ENCODE data around the gene PEX16.

The PEX16 gene

DNA sequence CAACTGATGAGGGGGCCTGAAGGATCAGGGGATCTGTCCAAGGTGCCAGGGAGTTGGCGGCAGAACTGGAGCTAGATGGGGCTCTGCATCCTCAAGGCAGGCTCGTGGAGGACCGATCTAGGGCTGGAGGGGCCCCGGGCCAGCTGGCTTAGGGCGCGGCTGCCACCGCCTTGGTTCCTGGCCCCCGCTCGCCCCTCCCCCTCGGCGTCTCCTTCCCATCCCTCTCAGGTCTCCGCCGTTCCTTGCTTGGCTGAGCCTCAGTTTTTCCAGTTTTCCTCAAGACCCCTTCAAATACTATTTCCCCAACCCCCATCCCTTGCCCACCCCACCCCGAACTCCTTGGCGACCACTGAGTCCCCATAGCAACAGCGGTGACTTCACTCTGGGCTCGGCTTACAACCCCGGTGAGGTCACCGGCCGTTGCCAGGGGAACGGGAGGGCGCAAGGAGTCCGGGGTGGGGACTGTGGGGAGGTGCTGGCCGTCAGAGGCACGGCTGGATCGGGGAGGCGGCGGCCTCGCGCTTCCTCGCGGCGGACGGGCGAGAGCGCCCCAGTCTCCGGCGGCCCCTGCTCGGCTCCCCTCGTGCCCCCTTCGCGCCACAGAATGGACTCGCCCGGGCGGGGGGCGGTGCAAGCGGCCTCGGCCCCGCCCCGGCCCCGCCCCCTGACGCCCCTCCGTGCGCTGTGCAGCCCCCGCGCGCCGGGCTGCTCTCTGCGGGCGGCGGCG lies 18.1 kb downstream of the PEX16 start:
- in situ Hi-C loops (cut with MboI; ENCODE audit: low sequenced_read_pairs), result no loop called here

DNA sequence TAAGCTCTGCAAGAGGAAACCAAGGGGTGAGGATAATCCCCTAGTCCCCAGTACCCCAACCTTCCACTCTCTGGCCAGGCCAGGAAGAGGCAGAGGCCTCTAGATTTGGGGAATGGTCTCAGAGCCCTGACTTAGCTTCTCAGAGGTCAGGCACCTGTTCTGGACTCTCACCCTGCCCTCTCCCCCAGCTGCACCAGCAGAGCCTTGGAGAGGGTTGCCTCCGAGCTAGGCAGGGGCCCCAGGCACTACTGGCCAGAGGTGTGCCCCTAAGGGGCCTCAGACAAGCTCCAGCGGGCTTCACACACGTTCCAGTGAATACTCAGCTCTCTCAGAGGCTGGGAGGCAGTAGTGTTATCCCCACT lies 18.6 kb downstream of the PEX16 start:
- in situ Hi-C loops (cut with MboI; ENCODE audit: low sequenced_read_pairs), result no loop called here

DNA sequence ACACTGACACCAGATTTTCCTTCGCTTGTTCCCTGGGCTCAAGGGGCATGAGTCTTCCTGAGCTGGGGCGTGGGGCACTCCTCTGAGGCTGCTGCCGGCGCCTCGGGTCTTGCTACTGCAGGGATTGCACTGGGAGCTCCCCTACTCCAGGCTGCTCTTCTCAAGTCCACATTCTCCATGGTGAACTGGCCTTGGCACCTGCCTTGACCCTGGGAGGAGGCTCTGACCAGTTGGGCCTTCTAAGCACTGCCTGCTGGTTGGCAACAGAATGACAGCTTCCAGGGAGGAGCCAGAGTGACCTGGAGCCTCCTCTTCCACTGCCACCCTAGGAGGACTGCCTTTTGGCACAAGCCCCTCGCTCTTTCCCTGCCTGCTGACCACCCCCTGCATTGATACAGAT lies 20.1 kb downstream of the PEX16 start:
- in situ Hi-C loops (cut with MboI; ENCODE audit: low sequenced_read_pairs), result no loop called here

DNA sequence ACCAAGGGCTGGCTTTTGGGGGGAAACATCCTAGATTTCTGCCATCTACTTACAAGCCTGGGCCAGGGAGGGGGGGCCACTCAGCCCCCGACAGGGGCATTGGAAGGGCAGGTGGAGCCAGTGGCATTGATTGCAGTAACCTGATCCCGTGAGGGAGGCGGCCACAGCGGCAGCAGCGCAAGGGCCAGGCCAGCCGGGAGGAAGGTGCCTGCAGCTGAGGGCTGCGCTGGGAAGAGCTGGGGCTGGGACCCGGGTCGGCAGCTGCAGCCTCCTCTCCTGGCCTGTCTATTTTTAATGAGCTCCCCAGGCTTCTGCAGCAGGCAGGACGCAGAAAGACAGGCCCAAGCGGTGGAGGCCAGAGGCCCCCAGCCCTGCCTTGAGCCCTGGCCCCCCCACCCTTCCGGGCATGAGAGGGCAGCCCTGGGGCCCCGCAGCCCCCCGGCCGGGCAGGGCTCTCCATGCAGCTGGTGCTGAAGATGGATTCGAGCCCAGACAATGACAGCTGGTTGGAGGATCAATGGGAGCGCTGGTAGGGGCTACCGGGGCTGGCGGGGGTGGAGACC lies 21.2 kb downstream of the PEX16 start:
- in situ Hi-C loops (cut with MboI; ENCODE audit: low sequenced_read_pairs), result no loop called here

DNA sequence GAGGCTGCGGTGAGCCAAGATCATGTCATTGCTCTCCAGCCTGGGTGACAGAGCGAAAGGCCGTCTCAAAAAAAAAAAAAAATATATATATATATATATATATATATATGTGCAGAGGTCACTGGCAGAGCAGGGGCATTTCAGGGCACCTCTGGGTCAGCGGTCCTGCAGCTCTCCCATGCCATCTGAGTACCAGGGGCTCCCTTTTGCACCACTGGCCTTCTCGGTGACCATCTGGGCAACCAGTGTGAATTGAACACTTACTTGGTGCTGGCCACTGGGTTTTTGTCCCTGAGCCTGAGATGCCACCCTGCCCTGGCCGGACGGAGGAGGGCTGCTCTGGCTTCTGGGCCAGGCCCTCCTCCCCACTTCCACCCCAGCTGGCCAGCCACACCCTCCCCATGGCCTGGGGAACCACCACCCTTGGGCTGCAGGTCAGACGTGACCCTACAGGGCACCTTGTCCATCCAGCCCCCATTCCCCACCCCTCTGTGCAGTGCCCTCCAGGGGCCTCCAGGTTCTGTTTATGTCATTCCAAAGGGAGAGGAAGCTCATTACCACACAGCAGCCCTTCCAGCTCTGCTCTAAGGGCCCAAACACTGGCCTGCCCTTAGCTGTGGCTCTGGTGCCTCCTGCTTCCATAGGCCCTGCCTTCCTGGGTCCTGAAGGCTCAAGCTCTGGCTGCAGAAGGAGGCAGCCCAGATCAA lies 22.0 kb downstream of the PEX16 start:
- in situ Hi-C loops (cut with MboI; ENCODE audit: low sequenced_read_pairs), result no loop called here

DNA sequence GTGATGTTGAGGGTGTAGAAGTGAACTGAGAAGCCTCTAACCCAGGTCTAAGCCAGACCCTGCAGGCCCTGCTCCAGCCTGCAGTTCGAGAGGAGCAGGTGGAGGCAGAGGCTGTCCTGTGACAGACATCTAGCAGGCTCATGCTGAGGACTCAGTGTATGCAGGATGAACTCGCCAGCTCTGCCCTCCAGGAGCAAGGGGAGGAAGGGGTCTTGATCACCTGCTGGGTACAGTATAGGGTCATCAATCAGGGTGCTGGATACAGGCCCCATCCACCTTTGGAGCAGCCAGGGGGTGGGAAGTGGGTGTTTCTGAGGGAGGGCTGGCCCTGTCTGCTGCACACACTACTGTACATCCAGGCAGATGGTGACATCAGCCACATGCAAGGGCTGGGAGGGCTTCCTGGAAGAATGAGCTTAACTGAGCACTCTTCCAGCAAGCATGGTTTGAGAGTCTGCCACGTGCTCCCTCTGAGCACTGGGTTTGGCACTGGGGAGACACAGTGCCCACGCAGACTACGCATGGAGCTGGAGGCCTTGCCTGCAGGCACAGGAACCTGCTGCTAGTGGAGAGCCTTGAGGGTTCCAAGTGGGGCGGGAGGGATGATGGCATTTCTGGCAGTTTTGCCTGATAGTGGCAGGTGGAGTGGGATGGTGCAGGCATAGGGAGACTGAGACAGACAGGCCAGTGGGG lies 23.0 kb downstream of the PEX16 start:
- in situ Hi-C loops (cut with MboI; ENCODE audit: low sequenced_read_pairs), result no loop called here

DNA sequence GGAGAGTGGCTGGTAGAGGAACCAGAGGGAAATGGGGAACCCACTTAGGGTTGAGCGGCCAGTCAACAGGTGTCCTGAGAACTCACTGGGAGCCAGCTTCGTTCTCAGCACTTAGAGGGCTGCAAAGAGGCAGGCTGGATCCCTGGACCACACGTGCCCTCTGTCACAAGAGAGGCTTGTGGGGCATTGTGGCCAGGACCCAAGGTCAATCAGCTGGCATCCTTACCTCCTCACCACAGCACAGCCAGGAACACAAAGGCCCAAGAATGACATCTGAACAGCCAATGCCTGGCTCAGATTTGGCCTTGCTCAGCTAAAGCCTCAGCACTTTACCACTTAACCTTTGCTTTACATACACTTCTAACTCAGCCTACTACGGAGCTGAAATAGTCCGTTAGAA lies 24.8 kb downstream of the PEX16 start:
- in situ Hi-C loops (cut with MboI; ENCODE audit: low sequenced_read_pairs), result no loop called here

DNA sequence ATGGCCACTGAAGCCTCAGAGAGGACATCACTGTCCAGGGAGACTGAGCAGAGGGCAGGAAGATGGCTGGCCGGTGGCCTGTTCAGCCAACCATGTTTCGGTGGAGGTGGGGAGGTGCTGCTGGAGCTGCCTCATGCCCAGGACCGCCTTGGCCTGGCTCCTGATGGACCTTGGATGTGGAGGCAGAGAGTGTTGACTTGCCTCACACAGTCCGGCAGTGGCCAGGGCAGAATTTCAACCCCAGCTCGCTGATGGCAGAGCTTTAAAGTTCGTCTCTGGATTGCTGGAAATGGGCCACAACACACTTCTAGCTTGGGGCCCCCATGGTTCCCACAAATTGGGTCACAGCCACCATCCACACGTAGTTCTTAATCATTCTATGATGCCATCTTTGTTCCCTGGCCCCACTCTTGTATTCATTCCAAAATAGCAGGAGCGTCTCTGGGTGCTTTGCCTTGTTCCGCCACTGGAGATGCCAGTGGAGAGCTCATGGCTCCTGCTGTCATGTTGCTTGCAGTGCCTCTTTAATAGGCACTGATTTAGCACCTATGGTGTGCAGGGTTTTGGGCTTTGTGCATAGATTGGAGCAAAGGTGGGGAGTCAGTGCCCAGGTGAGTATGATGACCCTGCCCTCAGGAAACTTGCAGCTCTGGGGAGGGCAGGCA lies 26.7 kb downstream of the PEX16 start:
- in situ Hi-C loops (cut with MboI; ENCODE audit: low sequenced_read_pairs), result no loop called here

DNA sequence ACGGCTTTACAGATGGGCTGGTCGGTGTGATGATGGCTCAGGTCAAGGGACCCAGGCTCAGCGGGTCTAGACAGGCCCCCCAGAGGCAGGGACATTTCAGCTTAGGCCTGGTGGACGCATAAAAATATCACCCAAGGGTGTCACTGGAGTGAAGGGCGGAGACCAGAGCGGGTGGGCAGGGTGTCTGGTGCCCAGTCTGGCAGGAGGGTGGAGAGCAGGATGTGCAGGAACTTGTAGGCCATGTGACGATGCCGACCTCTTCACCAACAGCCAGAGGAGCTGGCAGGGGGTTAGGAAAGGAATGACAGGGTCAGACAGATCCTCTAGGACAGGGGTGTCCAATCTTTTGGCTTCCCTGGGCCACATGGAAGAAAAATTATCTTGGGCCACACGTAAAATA lies 27.7 kb downstream of the PEX16 start:
- in situ Hi-C loops (cut with MboI; ENCODE audit: low sequenced_read_pairs), result no loop called here

DNA sequence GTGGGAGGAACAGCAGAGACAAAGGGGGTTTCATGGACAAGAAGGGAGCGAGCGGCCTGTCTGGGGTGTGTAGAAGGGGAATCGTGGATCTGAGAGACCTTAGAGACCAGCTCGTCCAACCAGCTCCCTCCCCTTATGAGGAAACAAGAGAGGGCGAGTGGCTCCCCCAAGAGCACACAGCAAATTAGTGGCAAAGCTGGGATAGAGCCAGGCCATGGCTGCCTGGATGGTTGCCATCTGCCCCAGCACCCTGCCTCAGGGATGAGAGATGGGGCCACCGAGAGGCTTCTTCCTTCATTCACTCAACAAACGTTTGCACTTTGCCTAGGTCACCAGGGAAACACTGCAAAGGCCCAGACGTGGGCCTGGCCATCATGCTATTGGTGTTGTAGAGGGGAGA lies 28.1 kb downstream of the PEX16 start:
- in situ Hi-C loops (cut with MboI; ENCODE audit: low sequenced_read_pairs), result no loop called here

DNA sequence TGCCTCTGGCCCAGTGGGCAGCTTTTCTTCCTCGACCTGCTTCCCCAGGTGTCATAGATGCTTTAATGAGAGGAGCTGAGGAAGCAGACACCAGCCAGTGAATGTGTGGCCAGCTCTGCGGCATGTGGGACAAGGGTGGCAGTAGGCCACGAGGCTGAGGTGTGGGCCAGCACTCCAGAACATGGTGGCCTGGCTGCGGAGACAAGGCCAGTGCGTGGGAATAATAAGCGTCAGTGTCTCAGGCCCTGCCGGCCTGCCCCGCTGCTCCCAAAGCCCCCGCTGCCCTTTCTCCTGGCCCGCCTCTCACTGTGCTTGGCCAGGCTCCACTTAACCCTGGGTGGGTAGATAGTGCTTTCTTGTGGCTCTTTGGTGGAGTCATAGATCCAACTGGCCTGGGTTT lies 30.1 kb downstream of the PEX16 start:
- in situ Hi-C loops (cut with MboI; ENCODE audit: low sequenced_read_pairs), result no loop called here

DNA sequence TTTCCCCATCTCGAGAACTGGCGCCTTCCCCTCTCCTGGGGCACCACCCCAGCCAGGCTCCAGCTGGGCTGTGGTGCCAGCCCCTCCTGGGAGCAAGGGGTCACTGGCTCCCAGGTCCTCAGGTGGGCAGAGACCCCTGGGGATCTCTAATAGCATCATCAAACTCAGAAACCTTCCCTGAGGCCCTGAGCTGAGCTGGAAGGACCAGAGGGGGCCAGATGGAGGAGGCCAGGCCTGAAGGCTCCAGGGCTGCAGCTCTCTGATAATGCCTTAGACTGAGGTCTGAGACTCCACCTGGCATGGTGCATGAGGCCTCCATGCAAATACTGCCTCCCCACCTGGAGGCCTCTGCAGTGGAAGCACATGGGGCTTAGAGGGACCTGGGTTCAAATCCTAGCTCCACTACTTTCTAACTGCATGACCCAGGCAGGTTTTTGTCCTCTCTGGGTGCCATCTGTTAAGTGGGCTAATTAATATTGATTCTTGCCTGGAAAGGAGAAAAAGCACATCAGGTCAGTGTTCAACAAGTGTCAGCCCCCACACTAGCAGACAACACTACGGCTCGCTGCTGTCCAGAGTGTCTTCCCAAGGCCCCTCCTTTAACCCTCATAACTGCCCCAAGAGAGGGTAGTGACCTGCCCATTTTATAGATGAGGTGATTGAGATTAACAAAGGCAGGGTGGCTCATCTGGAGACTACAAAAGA lies 30.7 kb downstream of the PEX16 start:
- in situ Hi-C loops (cut with MboI; ENCODE audit: low sequenced_read_pairs), result no loop called here

DNA sequence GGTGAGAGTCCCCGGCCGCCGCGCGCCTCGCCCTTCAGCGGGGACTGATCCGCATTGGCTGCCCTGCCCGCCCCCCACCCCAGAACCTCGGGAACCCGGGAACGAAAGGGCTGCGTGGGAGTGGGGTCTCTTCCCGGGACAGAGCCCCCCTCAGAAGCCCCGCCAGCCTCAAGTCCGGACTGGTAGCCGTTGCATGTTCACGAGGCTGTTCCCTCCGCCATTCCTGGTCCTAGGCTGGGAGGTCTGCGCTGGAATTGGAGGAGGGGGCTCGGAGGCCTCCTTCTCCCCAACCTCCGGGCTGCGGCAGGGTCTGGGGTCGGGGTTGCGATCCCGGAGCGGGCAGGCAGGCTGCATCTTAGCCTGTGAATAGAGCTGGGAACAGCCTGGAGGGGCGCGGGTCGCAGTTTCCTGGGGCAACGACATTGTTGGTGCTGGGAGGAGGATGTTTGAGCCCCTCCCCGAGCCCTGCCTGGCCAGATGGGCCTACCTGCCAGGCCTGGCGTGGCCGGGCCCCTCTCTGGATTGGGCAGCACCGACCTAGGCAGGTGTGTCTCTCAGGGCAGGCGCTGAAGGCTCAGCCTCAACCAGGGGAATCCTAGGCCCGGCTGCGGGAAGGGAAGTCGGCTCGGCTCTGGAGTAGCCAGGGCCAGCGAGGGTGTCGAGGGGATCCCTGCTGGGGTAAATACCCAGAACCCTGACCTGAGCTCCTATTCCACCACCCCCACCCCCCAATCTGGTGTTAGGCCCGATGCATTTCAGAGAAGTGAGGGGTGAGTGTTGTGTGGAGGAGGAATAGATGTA lies 31.6 kb downstream of the PEX16 start:
- in situ Hi-C loops (cut with MboI; ENCODE audit: low sequenced_read_pairs), result no loop called here

DNA sequence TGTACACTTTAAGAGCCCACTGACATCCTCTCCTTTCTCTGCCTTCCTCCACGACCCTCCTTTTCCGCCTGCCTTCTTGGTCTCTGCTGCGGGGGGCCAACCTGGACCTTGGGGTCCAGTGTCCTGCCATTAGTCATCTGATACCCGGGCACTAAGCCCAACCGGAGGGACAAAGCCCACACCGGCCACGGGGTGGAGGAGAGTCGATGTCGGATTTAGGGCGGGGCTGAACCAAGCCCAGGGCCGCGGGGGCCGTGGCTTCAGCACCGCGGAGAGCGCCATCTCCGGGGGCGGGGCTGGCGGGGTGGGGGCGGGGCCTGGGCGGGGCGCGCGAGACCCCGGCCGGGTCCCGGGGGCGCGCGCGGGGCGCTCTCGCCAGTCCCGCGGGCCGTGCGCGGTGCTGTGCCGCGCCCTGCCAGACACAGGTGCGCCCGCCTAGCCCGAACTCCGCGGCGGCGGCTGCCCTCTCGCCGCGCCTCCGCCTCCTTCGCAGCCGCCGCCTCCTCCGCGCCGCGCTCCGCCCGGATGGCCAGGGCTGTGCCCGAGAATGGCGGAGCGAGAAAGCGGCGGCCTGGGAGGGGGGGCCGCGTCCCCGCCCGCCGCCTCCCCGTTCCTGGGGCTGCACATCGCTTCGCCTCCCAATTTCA lies 32.3 kb downstream of the PEX16 start, which contains the start of gene MAPK8IP1:
Gene MAPK8IP1 (plus strand): TSS at position 378 of the 647 bp plus-strand sequence. CDS start 170 bp downstream, at position 548.
- in situ Hi-C loops (cut with MboI; ENCODE audit: low sequenced_read_pairs), result no loop called here

DNA sequence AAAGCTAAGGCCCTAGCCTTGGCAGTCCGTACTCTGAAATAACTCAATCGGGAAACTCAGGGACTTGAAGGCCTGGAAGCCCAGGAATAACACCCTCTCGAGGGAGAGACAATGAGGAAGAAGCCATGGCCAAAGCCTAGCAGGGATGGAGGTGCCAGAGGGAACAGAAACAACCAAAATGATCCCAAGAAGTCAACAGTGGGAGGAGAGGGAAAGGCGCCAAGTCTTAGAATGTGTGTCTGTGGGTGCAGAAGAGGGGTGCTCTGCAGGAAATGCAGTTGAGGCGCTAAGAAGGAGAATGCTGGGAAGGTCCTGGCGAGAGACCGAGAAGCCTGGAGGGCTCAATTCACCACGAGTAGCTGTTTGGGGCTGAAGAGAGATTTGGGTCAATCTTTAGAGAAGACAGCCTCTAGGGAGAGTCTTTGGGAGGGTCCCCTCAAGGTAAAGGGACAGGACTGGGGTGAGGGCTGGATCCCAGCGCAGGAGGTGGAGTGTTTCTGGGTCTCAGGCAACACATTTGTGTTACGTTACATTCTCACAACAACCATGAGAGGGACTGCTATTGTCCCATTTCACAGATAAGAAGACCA lies 33.0 kb downstream of the PEX16 start:
- in situ Hi-C loops (cut with MboI; ENCODE audit: low sequenced_read_pairs), result no loop called here

DNA sequence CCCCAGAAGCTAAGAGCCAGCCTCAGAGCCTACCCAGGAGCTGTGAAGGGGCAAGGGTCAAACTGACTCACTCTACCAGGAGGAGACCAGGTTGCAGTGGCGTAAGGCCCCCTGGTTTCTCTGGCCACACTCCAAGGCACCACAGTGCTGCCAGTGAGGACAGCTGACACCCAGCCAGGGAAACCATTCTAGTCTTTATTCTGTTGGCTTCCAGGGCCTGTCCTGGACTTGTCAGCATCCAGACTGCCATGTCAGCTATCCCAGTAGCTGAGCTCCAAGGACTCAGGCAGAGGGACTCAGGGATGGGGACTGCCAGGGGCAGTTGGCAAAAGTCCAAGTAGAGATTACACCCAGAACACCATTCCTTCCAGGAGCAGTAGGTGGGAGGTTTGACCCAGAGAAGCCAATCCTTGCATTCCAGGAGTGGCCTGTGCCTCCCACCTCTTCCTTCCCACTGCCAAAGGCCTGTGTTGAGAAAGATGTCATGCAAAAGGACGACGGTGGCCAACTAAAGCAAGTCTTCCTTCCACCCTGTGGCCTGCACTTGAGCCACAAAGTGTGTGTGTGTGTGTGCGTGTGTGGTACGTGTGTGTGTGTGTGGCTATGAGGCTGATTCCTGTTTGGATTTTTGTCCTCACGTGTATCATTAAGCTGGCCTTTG lies 35.8 kb downstream of the PEX16 start:
- in situ Hi-C loops (cut with MboI; ENCODE audit: low sequenced_read_pairs), result no loop called here

DNA sequence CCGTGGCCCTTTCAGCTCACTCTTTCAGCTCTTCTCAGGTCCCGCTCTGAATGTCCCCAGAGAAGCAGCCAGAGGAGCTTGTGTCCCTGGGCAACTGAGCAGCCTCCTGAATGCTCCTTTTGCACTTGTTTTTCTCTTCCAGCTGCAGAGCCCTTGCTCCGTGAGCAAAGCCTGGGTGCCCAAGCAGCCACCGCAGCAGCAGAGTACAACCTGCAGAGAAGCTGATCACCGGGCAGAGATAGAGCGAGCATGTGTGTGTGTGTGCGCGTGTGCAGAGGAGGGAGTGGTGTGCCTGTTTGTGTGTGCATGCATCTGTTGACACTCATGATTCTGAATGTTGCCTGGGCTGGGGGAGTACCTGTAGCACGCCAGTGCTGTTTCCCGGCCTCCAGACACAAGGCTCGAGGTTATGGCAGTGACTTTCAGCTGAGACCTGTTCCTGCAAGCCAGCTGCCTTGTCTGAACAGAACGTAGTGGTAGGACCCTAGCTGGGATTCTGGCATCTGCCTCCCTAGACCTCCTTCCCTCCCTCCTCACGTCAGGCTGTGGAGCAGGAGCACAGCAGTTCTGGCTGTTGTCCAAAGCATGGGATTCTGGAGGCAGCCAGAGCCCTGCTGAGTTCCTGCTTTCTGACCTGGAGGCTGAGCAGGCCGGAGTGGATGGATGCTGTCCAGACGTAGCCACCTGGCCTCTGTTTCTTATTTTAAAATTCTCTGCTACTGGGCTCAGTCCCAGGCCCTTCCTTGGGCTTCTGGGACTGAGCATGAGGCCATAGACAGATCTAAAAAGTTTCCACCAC lies 36.7 kb downstream of the PEX16 start:
- in situ Hi-C loops (cut with MboI; ENCODE audit: low sequenced_read_pairs), result no loop called here
